NOMO-1 treated with dmso at 0.1 percent for 144 hours (cell line): Measurements from ENCODE around the gene NEFH.
A peak's percentile ranks its signal among the peaks of the same experiment; 100 is the strongest.

Experiments used
- DNase-seq: peaks from one replicate; lab custom pipeline; 2025; ENCODE audit not compliant: unreplicated experiment; lab: John Stamatoyannopoulos, UW

Gene NEFH

DNA sequence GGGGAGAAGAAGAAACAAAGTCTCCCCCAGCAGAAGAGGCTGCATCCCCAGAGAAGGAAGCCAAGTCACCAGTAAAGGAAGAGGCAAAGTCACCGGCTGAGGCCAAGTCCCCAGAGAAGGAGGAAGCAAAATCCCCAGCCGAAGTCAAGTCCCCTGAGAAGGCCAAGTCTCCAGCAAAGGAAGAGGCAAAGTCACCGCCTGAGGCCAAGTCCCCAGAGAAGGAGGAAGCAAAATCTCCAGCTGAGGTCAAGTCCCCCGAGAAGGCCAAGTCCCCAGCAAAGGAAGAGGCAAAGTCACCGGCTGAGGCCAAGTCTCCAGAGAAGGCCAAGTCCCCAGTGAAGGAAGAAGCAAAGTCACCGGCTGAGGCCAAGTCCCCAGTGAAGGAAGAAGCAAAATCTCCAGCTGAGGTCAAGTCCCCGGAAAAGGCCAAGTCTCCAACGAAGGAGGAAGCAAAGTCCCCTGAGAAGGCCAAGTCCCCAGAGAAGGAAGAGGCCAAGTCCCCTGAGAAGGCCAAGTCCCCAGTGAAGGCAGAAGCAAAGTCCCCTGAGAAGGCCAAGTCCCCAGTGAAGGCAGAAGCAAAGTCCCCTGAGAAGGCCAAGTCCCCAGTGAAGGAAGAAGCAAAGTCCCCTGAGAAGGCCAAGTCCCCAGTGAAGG lies 9.2 kb downstream of the NEFH start:
- DNase-seq, result peak; percentile 57

DNA sequence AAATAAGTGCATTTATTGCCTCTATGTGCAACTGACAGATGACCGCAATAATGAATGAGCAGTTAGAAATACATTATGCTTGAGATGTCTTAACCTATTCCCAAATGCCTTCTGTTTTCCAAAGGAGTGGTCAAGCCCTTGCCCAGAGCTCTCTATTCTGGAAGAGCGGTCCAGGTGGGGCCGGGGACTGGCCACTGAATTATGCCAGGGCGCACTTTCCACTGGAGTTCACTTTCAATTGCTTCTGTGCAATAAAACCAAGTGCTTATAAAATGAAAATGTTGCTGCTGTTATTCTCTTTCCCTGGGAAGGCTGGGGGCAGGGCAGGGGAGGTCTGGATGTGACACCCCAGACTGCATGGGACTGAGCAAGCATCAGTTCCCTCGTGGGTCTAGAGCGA lies 11.0 kb downstream of the NEFH start:
- no peak for DNase-seq

DNA sequence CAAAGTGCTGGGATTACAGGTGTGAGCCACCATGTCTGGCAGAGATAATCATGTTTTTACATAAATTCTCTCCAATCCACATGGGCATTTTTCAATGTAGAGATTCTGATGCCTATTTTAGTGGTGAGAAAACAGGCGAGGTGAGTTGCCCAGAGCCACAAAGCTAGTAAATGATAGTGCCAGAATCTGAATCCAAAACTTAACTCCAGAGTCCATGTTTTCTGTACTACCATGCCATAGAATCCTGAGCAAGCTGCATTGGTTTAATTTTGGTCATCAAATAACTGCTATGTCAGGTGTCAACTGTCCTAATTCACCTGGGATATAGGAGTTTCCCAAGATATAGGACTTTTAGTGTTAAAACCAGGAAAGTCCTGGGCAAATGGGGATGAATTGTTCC lies 13.6 kb downstream of the NEFH start:
- no peak for DNase-seq

DNA sequence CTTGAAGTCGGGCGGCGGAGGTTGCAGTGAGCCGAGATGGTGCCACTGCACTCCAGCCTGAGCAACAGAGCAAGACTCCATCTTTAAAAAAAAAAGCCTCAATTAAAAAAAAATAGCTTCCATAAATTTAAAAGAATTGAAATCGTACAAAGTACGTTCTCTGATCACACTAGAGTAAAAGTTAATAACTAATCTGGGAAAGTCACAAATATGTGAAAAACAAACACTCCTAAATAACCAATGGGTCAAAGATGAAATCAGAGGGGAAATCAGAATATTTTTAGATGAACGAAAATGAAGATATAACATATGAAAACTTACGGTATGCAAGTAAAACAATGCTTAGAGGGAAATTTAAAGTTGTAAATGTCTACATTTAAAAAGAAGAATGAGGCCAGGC lies 19.8 kb downstream of the NEFH start:
- DNase-seq, result no peak

DNA sequence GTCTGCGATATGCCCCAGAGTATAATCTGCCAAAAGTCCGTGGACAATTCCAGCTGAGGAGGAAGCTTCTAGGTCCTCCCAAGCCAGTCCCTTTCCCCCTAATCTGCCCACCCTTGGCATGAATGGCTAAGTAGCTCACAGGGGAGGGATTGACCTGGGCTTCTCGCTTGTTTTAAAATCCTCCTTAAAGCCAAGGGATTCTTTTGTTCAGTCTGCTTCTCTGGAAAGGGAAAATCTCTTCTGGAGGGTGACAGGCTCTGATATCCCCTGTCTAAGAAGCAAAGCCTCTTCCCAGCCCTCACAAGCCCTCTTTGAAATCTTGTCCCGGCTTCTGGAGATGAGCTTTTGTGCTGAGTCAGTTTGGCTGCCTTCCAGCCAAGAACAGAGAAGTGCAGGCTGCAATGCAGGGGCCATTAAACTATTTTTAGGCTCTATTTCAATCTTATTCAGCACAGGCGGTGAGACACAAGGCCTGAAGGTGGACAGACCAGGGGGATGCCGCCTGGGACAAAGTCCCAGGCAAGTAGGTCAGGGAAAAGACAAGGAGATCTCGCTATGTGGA lies 23.9 kb downstream of the NEFH start:
- peak; percentile 25 for DNase-seq

DNA sequence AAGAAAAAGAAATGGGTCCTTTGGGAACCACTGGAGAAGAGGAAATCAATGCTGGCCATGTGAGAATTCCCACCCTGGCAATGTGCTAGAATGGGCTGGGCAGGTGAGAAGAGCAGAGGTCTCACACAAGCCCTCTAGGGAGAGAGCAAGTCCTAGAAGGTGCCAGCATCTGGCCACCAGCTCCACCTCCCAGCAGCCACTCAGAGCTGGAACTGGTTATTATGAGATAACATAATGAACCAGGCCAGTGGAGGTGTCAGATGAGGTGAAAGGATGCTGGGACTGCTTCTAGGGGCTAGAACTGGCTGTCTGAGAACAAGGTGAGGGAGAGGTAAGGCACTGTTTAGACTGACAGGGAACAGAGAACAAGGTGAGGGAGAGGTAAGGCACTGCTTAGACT lies 29.3 kb downstream of the NEFH start:
- no peak for DNase-seq

DNA sequence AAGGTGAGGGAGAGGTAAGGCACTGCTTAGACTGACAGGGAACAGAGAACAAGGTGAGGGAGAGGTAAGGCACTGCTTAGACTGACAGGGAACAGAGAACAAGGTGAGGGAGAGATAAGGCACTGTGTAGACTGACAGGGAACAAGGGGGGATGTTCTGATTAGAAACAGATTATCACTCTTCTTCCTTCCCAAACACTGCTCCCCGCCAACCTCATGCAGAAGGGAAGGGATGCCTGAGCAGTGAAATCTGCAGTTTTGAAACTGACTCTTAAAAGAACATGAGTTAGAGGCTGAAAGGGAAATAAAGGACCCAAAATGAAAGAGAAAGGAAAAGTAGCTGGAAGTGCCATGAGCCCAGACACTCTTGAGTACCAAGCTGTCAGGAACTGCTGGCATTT lies 29.8 kb downstream of the NEFH start:
- no peak for DNase-seq

DNA sequence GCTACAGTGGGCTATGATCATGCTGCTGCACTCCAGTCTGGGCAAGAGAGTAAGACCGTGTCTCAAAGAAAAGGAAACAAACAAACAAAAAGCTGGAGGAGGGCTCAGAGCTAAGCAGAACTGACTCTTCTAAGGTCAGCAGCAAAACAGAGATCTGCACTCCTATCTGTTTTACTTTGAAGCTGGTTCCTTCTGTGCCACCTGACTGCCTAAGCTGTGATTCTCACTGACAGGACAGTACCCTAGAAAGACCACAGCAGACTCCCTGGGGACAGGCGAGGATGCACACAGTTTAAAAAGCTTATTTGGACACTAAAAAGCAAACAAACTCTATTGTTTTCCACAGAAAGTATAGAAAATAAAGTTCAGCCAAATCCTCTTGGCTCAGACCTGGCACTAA lies 30.5 kb downstream of the NEFH start:
- no peak for DNase-seq

DNA sequence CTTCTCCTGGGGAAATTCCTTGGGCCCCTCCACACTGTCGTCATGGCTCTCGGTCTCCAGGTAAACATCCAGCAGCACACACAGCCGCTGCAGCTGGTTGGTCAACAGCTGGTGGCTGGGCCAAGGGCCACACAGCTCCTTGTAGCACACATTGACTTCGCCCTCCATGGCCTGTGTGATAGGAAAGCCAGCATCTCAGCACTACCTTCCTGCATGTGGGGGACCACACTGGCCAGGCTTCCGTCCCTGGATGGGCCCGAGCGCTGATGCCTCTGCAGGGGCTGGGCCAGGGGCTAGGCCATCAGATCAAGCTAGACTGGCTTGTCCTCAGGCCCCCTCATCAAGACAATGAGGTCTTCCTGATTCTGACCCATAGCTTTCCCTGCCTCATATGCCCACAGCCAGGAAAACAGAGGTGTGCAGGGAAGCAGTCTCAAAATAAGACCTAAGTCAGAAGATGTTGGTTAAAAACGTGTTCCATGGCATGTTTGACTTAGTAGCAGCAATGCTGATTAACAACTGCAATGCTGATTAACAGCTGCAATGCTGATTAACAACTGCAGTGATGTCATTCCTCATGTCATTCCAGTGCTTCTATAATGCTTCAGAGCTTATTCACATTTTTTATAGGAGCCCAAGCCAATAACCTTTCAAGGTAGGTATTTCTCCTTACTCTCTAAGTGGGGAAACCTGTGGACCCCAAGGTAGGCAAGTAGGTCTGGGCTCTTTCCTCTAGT lies 31.3 kb downstream of the NEFH start:
- no peak for DNase-seq

DNA sequence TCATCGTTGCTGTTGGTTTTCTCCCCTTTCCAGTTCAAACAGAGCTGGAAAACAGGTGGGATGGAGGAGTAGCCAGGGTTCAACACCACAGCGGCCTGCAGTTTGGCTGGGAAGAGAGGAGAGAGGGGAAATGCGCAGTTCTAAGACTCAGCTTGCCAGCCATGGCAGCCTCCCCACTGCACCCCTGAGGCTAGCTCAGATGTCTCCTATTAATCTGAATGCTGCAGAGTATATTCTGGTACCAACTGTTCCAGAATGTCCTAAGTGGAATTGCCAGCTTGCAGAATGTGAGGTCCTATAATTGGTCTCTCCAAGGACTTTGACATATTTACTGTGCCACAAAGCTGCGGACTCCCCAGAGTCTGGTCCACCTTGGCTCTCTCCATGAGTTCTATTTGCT lies 32.0 kb downstream of the NEFH start:
- no peak for DNase-seq

DNA sequence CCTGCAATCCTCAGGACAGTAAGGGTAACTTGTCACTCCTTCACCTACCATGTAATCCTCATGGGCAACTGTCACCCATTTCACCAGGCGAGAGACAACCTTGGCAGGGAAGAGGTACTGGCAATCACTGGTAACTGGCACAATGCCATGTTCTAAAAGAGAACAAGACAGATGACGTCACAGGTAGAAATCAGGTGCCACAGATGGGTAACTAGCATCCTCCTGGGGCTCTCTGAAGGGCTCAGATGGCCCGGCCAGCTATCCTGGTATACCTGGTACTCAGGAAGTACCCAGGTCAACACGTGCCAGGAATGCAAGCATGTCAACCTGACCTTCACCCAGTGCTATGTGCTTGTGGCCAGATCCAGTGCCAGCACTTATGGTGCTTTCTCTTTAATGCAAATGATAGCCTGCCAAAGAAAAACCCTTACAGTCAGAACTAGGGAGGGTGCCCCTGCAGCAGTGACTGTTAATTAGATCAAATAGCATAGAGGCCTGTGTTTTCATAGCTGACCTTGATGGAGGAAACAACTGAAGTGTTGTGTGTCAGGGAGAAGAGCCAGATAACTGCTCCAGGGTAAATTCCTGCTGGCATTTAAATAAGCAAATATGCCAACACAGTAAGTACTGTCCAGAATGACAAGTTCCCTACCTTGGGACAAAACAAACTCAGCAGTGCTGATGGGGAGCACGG lies 37.3 kb downstream of the NEFH start:
- no peak for DNase-seq

DNA sequence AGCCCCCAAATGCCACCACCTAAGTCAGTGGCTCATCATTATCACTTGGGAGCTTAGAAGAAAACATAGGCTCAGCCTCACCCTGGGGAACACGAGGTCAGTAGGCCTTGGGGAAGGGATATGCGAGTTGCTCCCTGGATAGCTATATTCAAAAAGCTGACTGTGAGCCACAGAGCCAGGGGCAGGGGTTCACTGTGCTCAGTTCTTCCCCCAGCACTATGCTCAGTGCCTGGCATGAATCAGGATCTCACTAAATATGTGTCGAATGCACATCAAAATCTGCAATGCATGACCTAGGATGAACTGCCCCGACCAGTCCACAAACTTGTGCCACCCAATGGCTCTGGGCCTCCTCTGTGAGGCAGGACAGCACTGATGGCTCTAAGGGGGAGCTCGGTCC lies 38.4 kb downstream of the NEFH start:
- no peak for DNase-seq

DNA sequence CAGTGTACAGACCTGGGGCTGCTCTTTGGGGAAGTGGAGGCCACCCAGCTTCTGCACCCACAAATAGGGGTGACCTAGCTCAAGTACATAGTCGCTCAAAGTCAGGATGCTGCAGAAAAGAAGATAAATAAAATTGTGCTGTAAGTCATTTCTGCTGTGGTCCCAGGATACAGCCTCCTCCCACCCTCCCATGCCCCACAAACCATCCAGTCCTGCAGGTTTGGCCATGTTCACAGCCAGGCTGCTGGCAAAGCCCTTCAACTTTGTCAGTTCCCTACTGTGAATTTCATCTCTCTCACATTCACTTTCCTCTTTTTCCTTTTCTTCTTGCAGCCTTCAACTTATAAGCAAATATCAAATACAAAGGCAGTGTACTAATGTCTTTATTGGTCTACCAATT lies 40.0 kb downstream of the NEFH start:
- no peak for DNase-seq

DNA sequence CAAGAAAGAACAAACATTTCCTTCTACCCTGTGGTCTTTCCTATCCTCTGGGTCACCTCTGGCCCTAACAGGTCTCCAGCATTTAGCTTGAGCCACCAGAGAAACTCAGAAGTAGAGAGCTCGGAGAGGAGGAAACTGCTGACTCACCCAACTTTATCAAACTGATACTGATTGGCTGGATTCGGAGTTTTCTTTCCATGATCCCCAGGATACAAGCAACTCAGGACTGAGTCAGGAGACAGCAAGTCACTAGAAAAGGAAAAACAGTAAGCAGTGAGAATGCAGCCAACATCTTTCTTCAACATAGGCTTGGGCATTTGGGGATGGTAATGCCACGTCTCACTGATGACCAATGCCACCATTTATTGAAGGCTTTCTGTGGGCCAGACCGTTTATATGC lies 40.8 kb downstream of the NEFH start:
- no peak for DNase-seq

DNA sequence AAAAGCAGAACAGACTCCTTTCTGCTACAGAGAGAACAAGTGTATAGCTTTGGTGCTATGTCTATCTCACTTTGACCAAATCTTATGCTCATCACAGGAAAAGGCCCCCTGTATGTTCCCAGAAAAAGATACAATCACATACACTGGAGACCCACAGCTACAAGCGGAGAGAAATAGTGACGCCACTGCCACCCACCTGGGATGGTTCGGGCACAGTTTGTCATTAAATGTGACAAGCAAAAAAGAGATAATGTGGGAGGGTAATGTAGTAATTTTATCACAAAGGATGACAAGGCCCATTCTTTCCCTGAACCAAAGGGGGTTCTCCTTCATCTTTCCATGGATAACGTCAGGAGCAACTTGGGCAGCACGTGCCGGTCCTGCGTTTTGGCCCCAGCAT lies 41.5 kb downstream of the NEFH start:
- DNase-seq, result no peak

DNA sequence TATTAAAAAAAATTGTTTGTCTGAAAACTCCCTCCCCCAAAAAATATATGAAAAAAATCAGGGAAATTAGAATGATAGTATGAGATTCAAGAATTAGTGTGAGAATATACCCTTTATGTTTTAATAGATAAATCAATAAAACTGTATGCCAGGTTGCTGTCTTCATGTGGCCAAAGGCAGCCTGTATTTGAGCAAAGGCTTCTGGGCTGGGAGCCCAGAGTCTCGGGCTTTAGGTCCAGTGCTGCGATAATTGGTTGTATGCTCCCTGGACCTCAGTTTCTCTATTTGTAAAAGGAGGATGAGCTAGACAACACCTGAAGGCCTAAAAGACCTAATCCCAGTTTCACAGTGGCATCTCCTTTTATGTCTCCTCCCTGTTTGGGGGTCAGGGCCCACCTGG lies 43.7 kb downstream of the NEFH start:
- DNase-seq, result no peak

DNA sequence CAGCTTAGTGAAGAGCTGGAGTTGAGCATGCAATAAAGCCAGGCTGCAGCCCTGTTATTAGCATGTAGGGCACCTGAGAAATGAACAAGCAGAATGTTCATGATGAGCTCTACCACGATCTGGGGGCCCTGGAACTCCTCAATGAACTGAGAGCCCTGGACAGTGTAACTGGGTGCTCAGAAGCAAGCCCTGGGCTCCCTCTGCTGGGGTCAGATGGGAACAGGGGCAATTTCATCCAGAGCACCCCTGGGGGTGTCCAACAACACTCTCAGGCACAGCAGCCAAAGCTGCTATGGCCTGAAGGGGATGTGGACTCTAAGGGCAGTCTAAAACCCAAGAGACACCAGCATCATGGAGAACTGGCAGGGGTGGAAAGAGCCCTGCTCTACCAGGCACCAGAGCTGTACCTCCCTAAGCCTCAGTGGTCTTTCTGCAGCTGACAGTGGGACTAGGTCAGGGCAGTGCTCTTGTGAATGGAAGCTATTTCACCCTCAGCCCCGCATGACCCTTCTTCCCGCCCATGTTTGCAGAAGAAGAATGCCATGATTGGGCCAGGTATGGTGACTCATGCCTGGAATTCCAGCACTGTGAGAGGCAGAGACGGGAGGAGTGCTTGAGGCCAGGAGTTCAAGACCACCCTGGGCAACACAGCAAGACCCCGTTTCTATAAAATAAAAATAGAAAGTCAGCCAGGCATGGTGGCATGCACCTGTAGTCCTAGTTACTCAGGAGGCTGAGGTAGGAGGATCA lies 44.6 kb downstream of the NEFH start:
- no peak for DNase-seq

DNA sequence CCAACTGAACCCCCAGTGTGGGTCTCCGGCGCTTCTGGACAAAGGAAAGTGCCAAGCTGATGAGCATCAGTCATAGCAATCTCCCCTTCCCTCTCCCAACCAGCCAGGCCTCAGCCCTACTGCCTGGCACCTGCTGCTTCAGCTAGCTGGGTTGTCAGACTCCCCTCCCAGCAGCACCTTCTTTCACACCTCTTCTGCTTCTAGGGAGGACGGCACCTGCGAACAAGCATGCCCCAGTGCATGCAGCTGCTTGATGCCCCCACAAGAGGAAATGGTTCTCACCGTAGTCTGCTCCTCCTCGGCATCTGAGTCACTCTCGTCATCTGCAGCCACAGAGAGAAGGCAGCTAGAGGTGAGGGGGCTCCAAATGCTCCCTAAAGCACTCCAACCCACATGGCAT lies 48.1 kb downstream of the NEFH start:
- no peak for DNase-seq

DNA sequence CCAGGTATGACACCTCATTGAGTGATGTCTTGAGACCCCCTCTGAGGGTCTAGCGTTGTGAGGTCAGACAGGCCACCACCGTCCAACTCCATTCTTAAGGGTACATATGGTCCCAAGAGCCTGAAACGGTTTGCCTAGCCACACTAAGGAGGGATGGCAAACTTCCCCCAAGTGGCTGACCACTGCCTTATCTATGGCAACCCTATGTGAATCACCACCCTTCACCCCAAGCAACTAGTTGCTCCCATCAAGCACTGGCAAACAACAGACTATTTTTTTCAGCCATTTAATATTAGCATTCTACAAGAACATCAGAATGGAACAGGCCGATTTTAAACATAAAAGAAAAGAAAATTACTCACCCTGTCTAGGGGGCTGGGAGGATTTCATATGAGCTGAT lies 50.7 kb downstream of the NEFH start:
- no peak for DNase-seq

DNA sequence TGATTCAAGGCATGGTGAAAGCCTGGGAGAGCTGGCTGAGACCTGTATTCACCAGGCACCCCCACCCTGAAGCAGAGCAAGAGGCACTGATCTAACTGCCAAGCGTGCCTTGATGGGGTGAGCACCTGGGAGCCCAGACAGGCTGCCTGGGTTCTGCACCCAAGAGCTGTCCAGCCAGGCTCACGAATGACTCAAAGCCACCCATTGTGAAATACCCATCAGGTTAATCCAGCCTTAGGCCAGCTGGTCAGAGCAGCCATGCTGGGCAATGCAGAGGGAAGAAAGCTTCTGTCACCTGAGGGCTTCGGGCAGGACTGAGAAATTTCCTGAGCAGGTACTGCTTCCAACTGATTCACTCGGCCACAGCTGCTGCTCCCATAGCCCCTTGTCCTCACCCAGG lies 51.4 kb downstream of the NEFH start:
- DNase-seq, result no peak

DNA sequence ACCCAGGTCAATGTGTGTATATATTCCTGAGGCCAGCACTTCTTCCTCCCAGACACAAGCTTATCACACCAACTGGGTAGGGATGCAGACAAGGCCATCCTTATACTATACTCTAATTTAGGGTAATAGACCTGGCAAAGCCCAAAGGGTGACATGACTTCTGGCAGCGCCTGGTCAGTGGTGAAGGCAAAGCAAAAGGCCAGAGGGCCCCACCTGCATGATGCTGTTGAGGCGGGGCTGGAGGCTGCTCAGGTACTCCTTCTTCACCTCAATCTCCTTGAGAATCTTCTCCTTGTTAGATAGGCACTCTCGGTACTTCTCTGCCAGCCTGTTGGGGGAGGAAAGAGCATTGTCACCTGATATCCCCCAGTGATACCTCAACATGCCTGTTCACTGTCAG lies 56.4 kb downstream of the NEFH start:
- no peak for DNase-seq
